NCI-H1694 treated with DMSO at 0.1 percent for 48 hours (cell line): ENCODE measurements around the gene GNG12.

Experiments used
- DNase-seq: peaks from one replicate; lab custom pipeline; 2025; lab: John Stamatoyannopoulos, UW

Gene GNG12

GRCh38 chr1:67753776-67754525 is 79.3 kb downstream of the GNG12 start:
- no peak for DNase-seq

GRCh38 chr1:67752306-67752705 is 81.0 kb downstream of the GNG12 start:
- no peak for DNase-seq

- no peak for DNase-seq
Observed at GRCh38 chr1:67750691-67751054, 82.6 kb downstream of the GNG12 start.

GRCh38 chr1:67749844-67750690 is 83.2 kb downstream of the GNG12 start:
- DNase-seq = peak; percentile 5

- no peak for DNase-seq
Observed at GRCh38 chr1:67749263-67749843, 83.9 kb downstream of the GNG12 start.

- DNase-seq = no peak
Observed at GRCh38 chr1:67748630-67749029, 84.6 kb downstream of the GNG12 start.

GRCh38 chr1:67747671-67748546 is 85.4 kb downstream of the GNG12 start:
- DNase-seq = no peak

- no peak for DNase-seq
Observed at GRCh38 chr1:67745875-67746698, 87.2 kb downstream of the GNG12 start.

- no peak for DNase-seq
Observed at GRCh38 chr1:67743072-67743725, 90.1 kb downstream of the GNG12 start.

- no peak for DNase-seq
Observed at GRCh38 chr1:67741736-67742135, 91.5 kb downstream of the GNG12 start.

- no peak for DNase-seq
Observed at GRCh38 chr1:67741121-67741520, 92.1 kb downstream of the GNG12 start.

- no peak for DNase-seq
Observed at GRCh38 chr1:67740543-67740942, 92.7 kb downstream of the GNG12 start.

GRCh38 chr1:67739361-67739760 is 93.9 kb downstream of the GNG12 start:
- no peak for DNase-seq

- DNase-seq = no peak
Observed at GRCh38 chr1:67738401-67738800, 94.9 kb downstream of the GNG12 start.

GRCh38 chr1:67737875-67738274 is 95.4 kb downstream of the GNG12 start:
- DNase-seq = no peak

GRCh38 chr1:67736750-67737149 is 96.5 kb downstream of the GNG12 start:
- DNase-seq = no peak

- DNase-seq = peak; percentile 55
Observed at GRCh38 chr1:67735806-67736627, 97.2 kb downstream of the GNG12 start.

- no peak for DNase-seq
Observed at GRCh38 chr1:67735206-67735605, 98.1 kb downstream of the GNG12 start.

- DNase-seq = no peak
Observed at GRCh38 chr1:67734323-67734690, 99.0 kb downstream of the GNG12 start.
